Dermis microvascular lymphatic vessel endothelial cell (primary cell): ENCODE measurements around the gene IGLON5. TPM values are rescaled to one million over a fixed set of nuclear protein-coding genes. Genes with fewer than 3 reads are reported as not detected.
A peak's percentile ranks its signal among the peaks of the same experiment; 100 is the strongest.

Source experiments
- DNase-seq, 2 donors: peaks; one replicate each; pipeline versions ENCODE4 v3.0.0 to v3.0.0-alpha.2; 2010; ENCODE audit warnings: low read depth in 2 of 2
- total RNA-seq: library from RNA; depleted of rRNA; stranded (reverse); fragments of >200 nt; gene quantifications from 2 replicates; pipeline ENCODE4 v1.2.1, GENCODE V29; 2014

The IGLON5 gene
- total RNA-seq, 1 donor from 2014 or later = not detected

DNA sequence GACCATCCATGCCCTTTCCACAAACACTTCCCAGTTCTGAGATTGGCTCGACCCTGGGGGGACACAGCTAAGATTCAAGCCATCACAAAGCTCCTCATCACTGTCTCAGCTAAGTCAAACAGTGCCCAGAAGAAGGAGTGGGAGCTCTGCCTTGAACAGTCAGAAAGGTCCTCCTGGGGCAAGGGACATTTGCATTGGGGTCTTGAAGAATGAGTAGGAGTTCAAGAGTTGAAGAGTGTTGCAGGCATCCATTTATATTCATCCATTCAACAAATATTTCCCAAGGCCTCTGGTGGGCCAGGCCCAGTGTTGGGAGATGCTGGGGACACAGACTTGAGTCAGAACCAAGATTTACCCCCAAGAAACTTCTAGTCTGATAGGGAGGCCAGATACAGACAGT, 6.5 kb downstream of the IGLON5 start:
- no peak for DNase-seq

DNA sequence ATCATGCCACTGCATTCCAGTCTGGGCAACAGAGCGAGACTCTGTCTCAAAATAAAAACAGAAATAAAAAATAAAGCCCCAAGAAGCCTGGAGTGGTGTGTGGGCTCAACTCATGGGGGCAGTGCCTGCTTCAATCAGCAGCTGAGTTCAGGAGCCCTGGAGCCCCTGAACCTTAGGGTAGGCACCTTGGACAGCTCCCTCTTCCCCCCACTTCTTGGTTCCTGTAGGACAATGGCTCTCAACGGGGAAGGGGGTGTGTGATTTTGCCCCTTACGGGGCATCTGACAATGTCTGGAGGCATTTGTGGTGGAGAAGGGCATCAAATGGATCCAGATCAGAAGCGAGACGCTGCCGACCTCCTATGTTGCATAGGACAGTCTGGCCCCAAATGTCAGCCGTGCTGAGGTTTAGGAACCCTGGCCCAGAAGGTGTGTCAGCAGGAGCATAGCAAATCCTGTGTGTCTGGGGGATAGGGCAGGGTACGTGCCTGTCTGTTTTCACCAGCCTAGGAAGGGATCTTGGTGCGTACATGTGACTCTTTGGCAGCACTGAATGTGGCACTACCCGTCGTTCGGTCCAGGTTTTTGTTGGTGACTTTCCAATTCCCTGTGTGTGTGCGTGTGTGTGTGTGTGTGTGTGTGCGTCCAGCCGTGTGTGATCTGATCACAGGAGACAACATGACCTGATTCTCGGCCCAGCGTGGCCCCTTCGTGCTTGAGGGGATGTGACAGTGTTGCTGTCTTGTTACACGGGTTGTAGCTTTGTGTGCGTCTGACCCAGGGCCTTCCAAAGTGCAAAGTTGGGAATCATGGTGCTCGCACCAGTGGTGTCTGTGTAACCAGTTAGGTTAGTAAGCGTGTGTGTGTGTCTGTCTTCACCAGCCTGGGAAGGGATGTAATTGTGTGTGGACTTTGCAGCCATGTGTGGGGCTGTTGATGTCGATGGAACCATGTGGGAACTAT, 7.5 kb downstream of the IGLON5 start:
- no peak for DNase-seq

DNA sequence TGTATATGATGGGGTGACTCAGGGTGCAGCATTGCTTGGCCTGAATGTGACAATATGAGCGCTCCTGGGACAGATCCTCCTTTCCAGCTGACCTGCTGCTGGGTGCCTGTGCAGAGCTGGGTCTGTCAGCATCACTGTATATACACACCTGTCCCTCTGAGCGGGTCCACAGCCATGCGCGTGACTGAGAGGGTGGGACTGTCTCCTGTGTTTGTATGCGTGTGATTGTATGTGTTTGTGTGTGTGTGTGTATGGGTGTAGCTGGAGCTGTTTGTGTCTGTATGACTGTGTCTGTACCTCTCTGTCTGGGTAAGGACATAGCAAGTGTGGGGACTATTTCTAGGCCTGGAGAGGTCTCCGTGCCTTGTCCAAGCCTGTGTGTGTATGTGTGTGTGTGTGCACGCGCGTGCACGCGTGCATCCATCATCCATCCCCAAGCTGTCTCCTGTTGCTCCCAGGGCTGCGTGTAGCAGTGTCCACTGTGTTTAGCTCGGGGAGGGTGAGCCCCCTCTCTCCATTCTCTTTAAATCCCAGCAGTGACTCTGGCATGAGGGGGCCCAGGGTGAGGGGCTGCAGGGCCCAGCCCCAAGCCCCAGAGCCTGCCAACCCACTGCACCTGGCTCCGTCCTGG, 8.3 kb downstream of the IGLON5 start:
- DNase-seq = no peak

DNA sequence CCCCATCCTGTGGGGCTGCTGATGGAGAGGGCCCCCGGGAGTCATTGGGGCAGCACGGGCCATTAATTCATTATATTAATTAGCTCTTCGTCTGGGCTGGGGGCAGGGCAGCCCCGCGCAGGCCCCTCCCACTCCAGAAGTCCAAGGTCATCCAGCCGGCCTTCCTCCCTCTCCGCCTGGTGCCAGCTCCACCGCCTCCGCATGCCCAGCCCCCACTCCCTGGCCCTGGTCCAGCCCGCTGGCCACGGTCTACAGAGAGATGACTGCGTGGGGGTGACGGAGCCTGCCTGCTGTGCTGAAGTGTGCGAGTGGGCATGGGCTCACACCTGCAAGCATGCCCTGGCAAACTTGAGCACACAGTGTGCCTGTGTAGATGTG, 8.8 kb downstream of the IGLON5 start:
- DNase-seq = no peak

DNA sequence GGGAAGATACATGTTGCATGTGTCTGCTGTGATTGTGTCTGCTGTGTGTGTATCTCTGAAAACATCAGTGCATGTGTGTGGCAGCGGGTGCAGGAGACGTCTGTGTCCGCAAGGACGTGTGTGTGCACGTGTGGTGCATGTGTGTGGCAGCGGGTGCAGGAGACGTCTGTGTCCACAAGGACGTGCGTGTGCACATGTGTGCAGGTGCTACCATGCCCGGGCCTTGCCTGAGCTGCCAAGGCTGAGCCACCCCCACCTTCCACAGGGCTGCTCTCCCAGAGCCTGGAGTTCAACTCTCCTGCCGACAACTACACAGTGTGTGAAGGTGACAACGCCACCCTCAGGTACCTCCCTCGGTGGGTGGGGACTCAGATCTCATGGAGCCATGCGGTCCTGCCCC, 10.4 kb downstream of the IGLON5 start:
- DNase-seq = no peak

- DNase-seq = no peak
Observed at GRCh38 chr19:51323481-51324166, 12.2 kb downstream of the IGLON5 start.

DNA sequence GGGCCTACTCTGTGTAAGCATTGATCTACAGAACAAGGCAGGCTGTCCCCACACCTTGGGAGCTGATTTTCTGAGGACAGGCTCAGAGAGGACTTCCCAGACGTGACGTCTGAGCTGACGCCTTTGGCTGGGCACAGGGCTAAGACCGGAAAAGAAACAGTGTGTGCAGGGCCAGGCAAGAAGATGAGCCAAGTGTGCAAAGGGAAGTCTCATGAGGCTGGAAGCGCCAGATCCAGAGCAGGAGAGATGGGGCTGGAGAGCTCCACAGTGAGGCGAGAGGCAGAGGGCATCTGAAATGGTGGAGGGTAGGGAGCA, 12.7 kb downstream of the IGLON5 start:
- DNase-seq = no peak

- no peak for DNase-seq
Observed at GRCh38 chr19:51325161-51325976, 13.9 kb downstream of the IGLON5 start.

- no peak for DNase-seq
Observed at GRCh38 chr19:51326216-51327065, 15.0 kb downstream of the IGLON5 start.

GRCh38 chr19:51327066-51328001, 15.9 kb downstream of the IGLON5 start:
- DNase-seq = peak in 1 of 2 donors; percentile 57

DNA sequence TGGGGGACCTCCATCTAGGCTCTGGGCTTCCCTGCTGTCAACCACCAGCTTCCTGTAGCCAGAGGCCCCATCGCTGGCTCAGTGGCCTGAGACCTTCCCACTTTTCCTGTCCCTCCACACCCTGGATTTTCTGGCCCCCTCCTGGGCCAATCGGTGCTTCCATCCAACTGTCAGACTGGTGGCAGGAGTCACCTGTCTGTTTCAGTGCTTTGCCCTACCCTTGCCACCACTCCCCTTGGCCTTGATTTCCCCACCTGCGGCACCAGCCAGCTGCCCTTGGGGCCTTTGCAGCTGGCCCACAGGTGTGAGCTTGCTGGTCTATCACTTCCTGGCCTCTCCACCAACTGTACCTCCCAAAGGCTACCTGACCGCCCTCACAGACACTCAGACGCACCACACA, 18.0 kb downstream of the IGLON5 start:
- no peak for DNase-seq

- no peak for DNase-seq
Observed at GRCh38 chr19:51330366-51330765, 18.9 kb downstream of the IGLON5 start.

- DNase-seq = no peak
Observed at GRCh38 chr19:51331193-51331592, 19.7 kb downstream of the IGLON5 start.

GRCh38 chr19:51331716-51332115, 20.3 kb downstream of the IGLON5 start:
- no peak for DNase-seq

DNA sequence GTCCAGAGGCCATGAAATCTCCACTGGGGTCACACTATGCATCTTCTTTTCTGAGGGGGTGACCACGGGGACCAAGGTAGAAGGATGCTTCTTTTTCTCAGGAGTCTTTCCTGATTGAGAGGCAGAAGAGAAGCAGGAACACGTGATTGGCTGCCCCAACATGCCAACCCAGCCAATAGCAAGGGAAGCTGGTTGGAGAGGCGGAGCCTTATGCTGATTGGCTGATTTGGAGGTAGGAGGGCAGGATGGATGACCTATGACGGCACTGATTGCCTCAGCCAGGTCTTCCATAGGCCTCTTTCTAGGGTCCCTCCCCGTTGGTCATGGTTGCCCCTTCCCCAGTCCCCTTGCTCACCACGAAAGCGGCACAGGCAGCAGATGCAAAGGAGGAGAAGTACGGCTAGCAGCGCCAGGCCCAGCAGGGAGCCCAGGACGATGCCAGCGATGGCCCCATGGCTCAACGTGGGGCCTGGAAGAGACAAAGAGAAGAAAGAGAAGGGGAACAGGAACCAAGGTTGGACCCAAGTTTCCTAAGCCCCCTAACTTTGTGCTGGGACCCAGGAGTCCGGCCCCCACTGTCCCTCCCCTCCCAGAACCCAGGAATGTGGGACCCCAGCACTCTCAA, 22.5 kb downstream of the IGLON5 start:
- DNase-seq = no peak

DNA sequence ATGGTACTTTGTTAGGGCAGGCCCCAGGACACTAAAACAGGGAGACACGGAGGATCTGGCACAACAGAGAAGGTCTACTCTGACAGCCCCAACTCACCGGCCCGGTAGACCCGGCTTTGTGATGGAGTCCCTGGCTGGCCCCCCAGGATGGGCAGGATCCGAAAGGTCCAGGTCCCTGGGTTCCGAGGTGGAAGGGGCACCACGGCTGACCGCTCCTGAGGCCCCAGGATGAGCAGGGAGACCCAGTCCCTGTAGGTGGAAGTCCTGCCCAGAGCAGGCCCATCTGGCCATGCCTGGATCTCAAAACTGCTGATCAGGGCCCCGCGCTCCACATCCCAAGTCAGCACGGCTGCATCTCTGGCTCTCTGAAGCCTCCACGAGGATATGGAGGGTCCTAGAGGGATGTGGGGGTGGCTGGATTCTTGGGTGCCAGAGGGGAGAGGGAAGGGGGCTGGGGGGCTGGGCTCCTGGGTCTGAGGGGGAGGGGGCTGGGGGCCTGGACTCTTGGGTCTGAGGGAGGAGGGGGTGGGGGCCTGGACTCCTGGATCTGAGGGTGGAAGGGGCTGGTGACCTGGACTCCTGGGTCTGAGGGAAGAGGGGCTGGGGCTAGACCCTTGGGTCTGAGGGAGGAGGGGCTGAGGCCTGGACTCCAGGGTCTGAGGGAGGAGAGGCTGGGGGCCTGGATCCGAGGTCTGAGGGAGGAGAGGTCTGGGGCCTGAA, 25.9 kb downstream of the IGLON5 start:
- DNase-seq = no peak

DNA sequence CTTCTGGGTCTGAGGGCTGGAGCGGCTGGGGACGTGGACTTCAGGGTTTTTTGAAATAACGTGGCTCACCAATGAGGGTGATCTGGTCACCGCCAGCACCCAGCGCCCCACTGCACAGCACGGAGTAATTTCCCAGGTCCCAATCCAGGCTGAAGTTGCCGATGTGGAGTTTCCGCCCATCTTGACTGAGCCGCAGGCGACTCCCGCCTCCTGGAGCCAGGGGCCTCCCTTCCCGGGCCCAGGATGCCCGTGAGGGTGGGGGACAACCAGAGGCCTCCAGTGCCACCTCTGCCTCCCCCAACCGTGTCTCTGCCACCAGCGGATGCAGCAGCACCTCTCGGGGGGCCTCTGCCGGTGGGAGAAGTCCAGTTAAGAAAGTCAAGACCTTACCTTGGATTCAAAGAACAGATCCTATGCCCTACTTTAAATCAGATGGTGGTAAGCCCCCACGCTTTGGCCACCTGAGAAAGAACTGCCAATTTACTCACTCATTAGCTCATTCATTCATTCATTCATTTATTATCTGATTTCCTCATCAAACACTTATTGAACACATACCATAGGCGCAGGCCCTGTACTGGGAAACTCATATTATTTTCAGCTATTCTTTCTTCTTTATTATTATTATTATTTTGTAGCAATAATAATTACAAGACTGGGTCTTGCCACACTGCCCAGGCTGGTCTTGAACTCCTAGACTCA, 26.6 kb downstream of the IGLON5 start:
- DNase-seq = no peak
